Measurements from ENCODE around the gene CDH23. TPM values are rescaled to one million over a fixed set of nuclear protein-coding genes. Genes with fewer than 3 reads are reported as not detected.

The CDH23 gene
- total RNA-seq, 3 donors from 2014 or later, result 1.8 to 3.6 (median 3.0) TPM

GRCh38 chr10:71525721-71526120, 129.0 kb downstream of the CDH23 start:
- DNase-seq (no peak), ATAC-seq (no peak)
- intact Hi-C loops (cut with DNase I, micrococcal nuclease), result no loop called here
- Histone ChIP-seq H3K36me3 (ENCODE audit: low read depth) (no peaks in the 10 kb centered on the region), H3K9me3 (no peaks in the 10 kb centered on the region), H3K4me1 (ENCODE audit: low read depth) (no peaks in the 10 kb centered on the region), H3K4me3 (no peak overlapping the region)
- TF ChIP-seq, protein P1, sequence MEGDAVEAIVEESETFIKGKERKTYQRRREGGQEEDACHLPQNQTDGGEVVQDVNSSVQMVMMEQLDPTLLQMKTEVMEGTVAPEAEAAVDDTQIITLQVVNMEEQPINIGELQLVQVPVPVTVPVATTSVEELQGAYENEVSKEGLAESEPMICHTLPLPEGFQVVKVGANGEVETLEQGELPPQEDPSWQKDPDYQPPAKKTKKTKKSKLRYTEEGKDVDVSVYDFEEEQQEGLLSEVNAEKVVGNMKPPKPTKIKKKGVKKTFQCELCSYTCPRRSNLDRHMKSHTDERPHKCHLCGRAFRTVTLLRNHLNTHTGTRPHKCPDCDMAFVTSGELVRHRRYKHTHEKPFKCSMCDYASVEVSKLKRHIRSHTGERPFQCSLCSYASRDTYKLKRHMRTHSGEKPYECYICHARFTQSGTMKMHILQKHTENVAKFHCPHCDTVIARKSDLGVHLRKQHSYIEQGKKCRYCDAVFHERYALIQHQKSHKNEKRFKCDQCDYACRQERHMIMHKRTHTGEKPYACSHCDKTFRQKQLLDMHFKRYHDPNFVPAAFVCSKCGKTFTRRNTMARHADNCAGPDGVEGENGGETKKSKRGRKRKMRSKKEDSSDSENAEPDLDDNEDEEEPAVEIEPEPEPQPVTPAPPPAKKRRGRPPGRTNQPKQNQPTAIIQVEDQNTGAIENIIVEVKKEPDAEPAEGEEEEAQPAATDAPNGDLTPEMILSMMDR (IDR thresholded peaks at IDR 0.05), result no peak

DNA sequence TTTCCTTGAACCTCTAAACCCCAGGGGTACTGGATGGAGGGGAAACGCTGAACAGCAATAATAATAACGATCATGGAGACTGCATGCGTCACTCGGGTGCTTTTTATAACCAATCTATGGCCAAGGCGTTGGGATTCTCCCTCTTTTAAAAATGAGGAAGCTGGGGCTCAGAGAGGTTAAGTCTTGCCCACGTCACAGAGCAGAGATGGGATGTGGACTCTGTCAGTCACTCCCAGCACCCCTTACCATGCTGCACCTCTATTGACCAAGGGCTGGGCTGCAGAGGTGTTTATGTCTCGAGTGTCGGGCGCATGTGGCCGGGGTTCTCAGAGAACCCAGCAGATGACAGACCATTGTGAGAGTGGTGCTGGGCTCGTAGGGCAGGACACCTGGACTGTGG, 129.9 kb downstream of the CDH23 start:
- H3K9me3 ChIP-seq, result no peaks in the 10 kb centered on the region
- ATAC-seq, result peak; percentile 75
- H3K4me1 ChIP-seq (ENCODE audit: low read depth), result no peaks in the 10 kb centered on the region
- H3K4me3 ChIP-seq, result no peak overlapping the region
- no peaks in the 10 kb centered on the region for H3K36me3 ChIP-seq (ENCODE audit: low read depth)
- peak in 1 of 3 donors; percentile 18 for DNase-seq
- intact Hi-C loops (cut with DNase I, micrococcal nuclease), result no loop called here
- TF ChIP-seq, protein P1 (IDR thresholded peaks at IDR 0.05), result no peak

- peak; percentile 64 for ATAC-seq
- TF ChIP-seq, protein P1 (IDR thresholded peaks at IDR 0.05), result no peak
- Histone ChIP-seq H3K4me3 (no peak overlapping the region), H3K4me1 (ENCODE audit: low read depth) (no peaks in the 10 kb centered on the region), H3K36me3 (ENCODE audit: low read depth) (no peaks in the 10 kb centered on the region), H3K9me3 (no peaks in the 10 kb centered on the region)
- DNase-seq, result no peak
- intact Hi-C loops (cut with DNase I, micrococcal nuclease), result no loop called here
Measured at GRCh38 chr10:71527135-71527534, 130.4 kb downstream of the CDH23 start.

DNA sequence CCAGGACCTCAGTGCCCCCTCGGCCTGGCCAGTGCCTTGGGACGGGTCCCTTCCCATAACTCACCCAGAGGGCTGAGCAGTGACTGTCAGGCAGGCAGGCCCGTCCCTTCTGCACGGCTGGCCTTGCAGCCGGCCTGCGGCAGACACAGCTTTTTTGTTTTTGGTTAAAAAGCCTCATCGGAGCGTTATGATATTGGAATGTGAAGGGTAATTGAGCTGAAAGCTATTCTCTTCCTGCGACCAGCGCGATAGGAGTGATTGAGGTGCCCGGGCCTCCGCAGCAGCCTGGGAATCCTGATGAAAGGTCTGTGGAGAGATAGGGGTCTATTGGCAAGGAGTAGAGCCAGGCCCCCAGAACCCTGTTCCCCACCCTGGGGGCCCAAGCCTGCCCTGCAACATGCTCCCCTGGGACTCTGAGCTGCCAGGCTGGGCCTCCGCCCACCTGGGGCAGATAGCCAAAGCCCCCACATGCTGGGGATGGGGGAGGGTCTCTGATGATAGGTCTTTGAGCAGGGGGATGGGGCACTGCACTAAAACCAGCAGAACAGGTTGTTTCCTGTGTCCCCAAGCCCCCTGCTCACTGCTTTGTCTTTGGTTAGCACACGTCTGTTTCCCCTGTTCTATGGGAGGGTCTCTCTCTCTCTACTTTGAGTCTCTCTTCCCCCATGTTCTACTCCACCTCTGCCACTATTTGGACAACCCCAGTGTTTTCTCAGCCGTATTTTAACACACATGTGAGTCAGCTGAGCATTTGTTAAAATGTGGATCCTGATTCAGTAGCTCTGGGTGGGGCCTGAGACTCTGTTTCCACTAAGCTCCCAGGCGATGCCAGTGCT, 131.9 kb downstream of the CDH23 start:
- no peaks in the 10 kb centered on the region for H3K36me3 ChIP-seq (ENCODE audit: low read depth)
- no peak overlapping the region for H3K4me3 ChIP-seq
- DNase-seq, result no peak
- TF ChIP-seq, protein P1 (IDR thresholded peaks at IDR 0.05), result no peak
- no peaks in the 10 kb centered on the region for H3K9me3 ChIP-seq
- ATAC-seq, result no peak
- intact Hi-C loops (cut with DNase I, micrococcal nuclease), result no loop called here
- no peaks in the 10 kb centered on the region for H3K4me1 ChIP-seq (ENCODE audit: low read depth)

GRCh38 chr10:71529207-71529827, 132.6 kb downstream of the CDH23 start:
- TF ChIP-seq, protein P1 (IDR thresholded peaks at IDR 0.05), result no peak
- intact Hi-C loops (cut with DNase I, micrococcal nuclease), result no loop called here
- no peaks in the 10 kb centered on the region for H3K36me3 ChIP-seq (ENCODE audit: low read depth)
- DNase-seq (no peak), ATAC-seq (no peak)
- H3K9me3 ChIP-seq, result no peaks in the 10 kb centered on the region
- no peak overlapping the region for H3K4me3 ChIP-seq
- no peaks in the 10 kb centered on the region for H3K4me1 ChIP-seq (ENCODE audit: low read depth)
